HL-60 (cell line): Measurements from ENCODE around the gene ARF1.

Experiments
- CTCF ChIP-seq: IDR thresholded peaks from one replicate; pipeline ENCODE4 v1.5.1; 2011; ENCODE audit warnings: low read length, control low read depth, inconsistent platforms; ENCODE audit not compliant: insufficient read depth
- POLR2AphosphoS5 ChIP-seq: IDR thresholded peaks from 2 replicates; pipeline ENCODE4 v1.6.1; 2012; ENCODE audit warnings: low read depth
- SPI1 ChIP-seq: IDR thresholded peaks from 2 replicates; pipeline ENCODE4 v1.6.1; 2012; ENCODE audit warnings: low read depth, mild to moderate bottlenecking, borderline replicate concordance

GRCh38 chr1:228092342-228093049 is 10.0 kb downstream of the ARF1 start:
- TF ChIP-seq CTCF: no peak
- no peak for TF ChIP-seq SPI1
- TF ChIP-seq POLR2AphosphoS5: no peak
